Psoas muscle (tissue), 8 donors: Measurements from ENCODE around the gene AKT3. TPM values are rescaled to one million over a fixed set of nuclear protein-coding genes. Genes with fewer than 3 reads are reported as not detected.

ENCODE experiments used
- ATAC-seq, 4 donors: fragments of 200-7000 bp; cut with Tn5 transposase; one replicate each; pipeline ENCODE4 v1.9.1; 2020; ENCODE audit warnings: moderate library complexity in 3 of 4, mild to moderate bottlenecking in 2 of 4
- DNase-seq, 2 donors: peaks; one replicate each; pipeline ENCODE4 v3.0.0-alpha.2; 2020
- H3K27ac ChIP-seq: fragments of 200-600 bp; one replicate; pipeline ENCODE4 v1.8.0; 2022
- H3K27me3 ChIP-seq, 3 donors: fragments of 200-600 bp in 1 of 3; one replicate each; pipeline versions ENCODE4 v1.6.1 to v1.8.0; 2013 to 2022; ENCODE audit warnings: low read length in 2 of 3, mild to moderate bottlenecking in 2 of 3, moderate library complexity in 1 of 3; ENCODE audit not compliant: insufficient read depth in 3 of 3
- H3K36me3 ChIP-seq, 2 donors: fragments of 200-600 bp in 1 of 2; one replicate each; pipeline versions ENCODE4 v1.6.1 to v1.8.0; 2013 to 2022; ENCODE audit warnings: low read depth in 1 of 2, mild to moderate bottlenecking in 1 of 2, moderate library complexity in 1 of 2; ENCODE audit not compliant: insufficient read depth in 1 of 2
- H3K4me1 ChIP-seq: fragments of 200-600 bp; one replicate; pipeline ENCODE4 v1.8.0; 2022
- H3K4me3 ChIP-seq: fragments of 200-600 bp; one replicate; pipeline ENCODE4 v1.8.0; 2022; ENCODE audit warnings: mild to moderate bottlenecking
- H3K9me3 ChIP-seq: fragments of 200-600 bp; one replicate; pipeline ENCODE4 v1.8.0; 2022
- CTCF ChIP-seq: fragments of 200-600 bp; IDR thresholded peaks from one replicate; pipeline ENCODE4 v1.8.0; 2022; ENCODE audit warnings: antibody characterized with exemption
- WGBS, 3 donors: extraction: QIAGEN DNeasy Blood & Tissue Kit; methylation state at CpG; one replicate each; pipeline versions ENCODE4 v1.1.6 to v1.1.7; 2013; 5-methylcytosine and 5-hydroxymethylcytosine counted together
- intact Hi-C, 2 donors: fragments of 100-400 bp; cut with DNase I; formaldehyde crosslinking; loops; one replicate each; pipeline versions ENCODE4 v1.11.0 to v1.14.2; 2022
- polyA plus RNA-seq, 3 donors: library from polyadenylated mRNA; stranded (reverse); fragments of 200-250 nt; gene quantifications; one replicate each; pipeline ENCODE4 v1.2.3, GENCODE V29; 2013
- total RNA-seq, 4 donors: library from RNA; stranded (reverse); fragmentation: NEBNext Ultra II Directional in 2 of 4; extraction: Animal tissue kit (Norgen Biotek cat#: 25700) in 2 of 4; gene quantifications; one replicate each; pipeline versions ENCODE4 v1.2.1 to v1.2.4, GENCODE V29; 2021 to 2023
- donor health status: healthy with polysubstance abuse.
- donor health status: DM: no; HTN: no; CAD: no; lungs with moderate emphysema.
- donor health status: Bipolar disorder and iron deficiency.
- donor health status: healthy.
- donor health status: DM: yes; HTN: yes; CAD: no.
- donor health status: DM: no; HTN: no; CAD: no.
- donor health status: DM: no; HTN: no; CAD: no.
- donor health status: DM: yes; HTN: yes; CAD: no.

Gene AKT3
- total and polyA plus RNA-seq, 7 donors: 3.3 to 25.1 (median 9.8) TPM

GRCh38 chr1:243457363-243457982 is 392.6 kb downstream of the AKT3 start:
- Histone ChIP-seq H3K36me3 (no peaks in the 10 kb centered on the region), H3K27me3 (no peaks in the 10 kb centered on the region), H3K27ac (no peak overlapping the region), H3K4me1 (no peaks in the 10 kb centered on the region), H3K4me3 (no peak overlapping the region), H3K9me3 (no peaks in the 10 kb centered on the region)
- DNase-seq (no peak), ATAC-seq (no peak)
- intact Hi-C loops: no loop called here
- TF ChIP-seq CTCF: no peak
- WGBS, 3 donors: 95 to 97% (median 96%) methylated on average over 9 of the region's 9 CpGs

GRCh38 chr1:243455760-243456651 is 394.0 kb downstream of the AKT3 start:
- no peak overlapping the region for H3K27ac ChIP-seq
- TF ChIP-seq CTCF: no peak
- intact Hi-C loops: no loop called here
- no peaks in the 10 kb centered on the region for H3K9me3 ChIP-seq
- H3K4me3 ChIP-seq: no peak overlapping the region
- ATAC-seq (no peak), DNase-seq (no peak)
- no peaks in the 10 kb centered on the region for H3K36me3 ChIP-seq
- no peaks in the 10 kb centered on the region for H3K27me3 ChIP-seq
- 88 to 95% (median 92%) methylated on average over 11 of the region's 11 CpGs for WGBS, 3 donors
- H3K4me1 ChIP-seq: no peaks in the 10 kb centered on the region

GRCh38 chr1:243454328-243454997 is 395.6 kb downstream of the AKT3 start:
- no peak for TF ChIP-seq CTCF
- Histone ChIP-seq H3K4me3 (no peak overlapping the region), H3K36me3 (no peaks in the 10 kb centered on the region), H3K9me3 (no peaks in the 10 kb centered on the region), H3K27me3 (no peaks in the 10 kb centered on the region), H3K4me1 (no peaks in the 10 kb centered on the region), H3K27ac (no peak overlapping the region)
- no peak for DNase-seq
- intact Hi-C loops: no loop called here
- no peak for ATAC-seq
- WGBS, 3 donors: 86 to 93% (median 86%) methylated on average over 17 of the region's 17 CpGs

- Histone ChIP-seq H3K27me3 (no peaks in the 10 kb centered on the region), H3K36me3 (no peaks in the 10 kb centered on the region), H3K4me1 (peaks cover 11% of the 10 kb centered on the region), H3K4me3 (no peak overlapping the region), H3K9me3 (no peaks in the 10 kb centered on the region), H3K27ac (no peak overlapping the region)
- TF ChIP-seq CTCF: no peak
- no peak for DNase-seq
- intact Hi-C loops: no loop called here
- 87 to 93% (median 89%) methylated on average over 2 of the region's 2 CpGs for WGBS, 3 donors
- ATAC-seq: no peak
Observed at GRCh38 chr1:243452092-243452491, 398.0 kb downstream of the AKT3 start.
